ENCODE measurements around the gene ENDOD1. TPM values are rescaled to one million over a fixed set of nuclear protein-coding genes. Genes with fewer than 3 reads are reported as not detected.
"Not testable (repeated sequence)": the region's sequence is repeated elsewhere in the genome, so short reads cannot be mapped to it uniquely, and the experiment has no call there.

ENDOD1 gene
- total and polyA plus RNA-seq, 2 donors (not counting 1 experiment from before 2014, with no cell fraction given): 7.0 to 11.7 TPM

- Histone ChIP-seq H2AFZ (ENCODE audit: insufficient read depth, low read depth, low read length, poor library complexity, severe bottlenecking) (no peak overlapping the region), H3K4me2 (replicated peaks; ENCODE audit: low read depth, low read length, poor library complexity, severe bottlenecking) (no peak overlapping the region), H3K79me2 (ENCODE audit: control insufficient read depth, insufficient read depth, low read length) (no peaks in the 10 kb centered on the region), H3K27ac (ENCODE audit: low read length in 2 of 2) (no peak overlapping the region), H3K9me3 (ENCODE audit: control extremely low read depth in 1 of 3, control insufficient read depth in 2 of 3, insufficient read depth in 1 of 3, low read length in 2 of 3) (no peaks in the 10 kb centered on the region), H3K9ac (ENCODE audit: low read length) (no peak overlapping the region), H3K4me3 (ENCODE audit: control extremely low read depth in 1 of 5, extremely low read depth in 1 of 5, insufficient read depth in 1 of 5, low read depth in 2 of 5, low read length in 4 of 5) (no peak overlapping the region), H4K20me1 (ENCODE audit: control insufficient read depth, insufficient read depth, low read length, poor library complexity, severe bottlenecking) (no peaks in the 10 kb centered on the region), H3K4me1 (ENCODE audit: control insufficient read depth in 2 of 2, insufficient read depth in 2 of 2, low read length in 2 of 2) (no peaks in the 10 kb centered on the region), H3K36me3 (replicated peaks in 1 of 2; ENCODE audit: control extremely low read depth in 1 of 2, control insufficient read depth in 1 of 2, extremely low read depth in 1 of 2, insufficient read depth in 2 of 2, low read length in 1 of 2) (no peaks in the 10 kb centered on the region), H3K27me3 (replicated peaks in 1 of 4; ENCODE audit: control extremely low read depth in 1 of 4, control insufficient read depth in 3 of 4, insufficient read depth in 4 of 4, low read length in 3 of 4) (peaks cover 0 to 12% (median 8%) of the 10 kb centered on the region in 4 experiments)
- Mint-ChIP-seq H3K4me1 (no peaks in the 10 kb centered on the region), H3K27ac (no peak overlapping the region), H3K27me3 (peaks cover 53% of the 10 kb centered on the region), H3K9me3 (ENCODE audit: insufficient read depth) (no peaks in the 10 kb centered on the region), H3K4me3 (no peak overlapping the region)
- DNase-seq (no peak), ATAC-seq (ENCODE audit: low read depth) (no peak)
- TF ChIP-seq EZH2 (IDR thresholded peaks at IDR 0.05; ENCODE audit: borderline replicate concordance, insufficient read depth, low read depth, low read length, poor library complexity, severe bottlenecking) (no peak), CTCF (IDR thresholded peaks at IDR 0.05) (no peak)
- CTCF ChIA-PET: interaction anchor here (1.4 kb wide), 1 partner anchor 23 kb away, joined by 3 read pairs; no protein-coding TSS in a partner anchor
- POLR2A ChIA-PET: no interaction called here
- intact Hi-C loops (cut with micrococcal nuclease): no loop called here
- WGBS (ENCODE audit: insufficient coverage): 100% methylated on average over 2 of the region's 4 CpGs
Observed at GRCh38 chr11:95044010-95044409, 45.6 kb upstream of the ENDOD1 start.

DNA sequence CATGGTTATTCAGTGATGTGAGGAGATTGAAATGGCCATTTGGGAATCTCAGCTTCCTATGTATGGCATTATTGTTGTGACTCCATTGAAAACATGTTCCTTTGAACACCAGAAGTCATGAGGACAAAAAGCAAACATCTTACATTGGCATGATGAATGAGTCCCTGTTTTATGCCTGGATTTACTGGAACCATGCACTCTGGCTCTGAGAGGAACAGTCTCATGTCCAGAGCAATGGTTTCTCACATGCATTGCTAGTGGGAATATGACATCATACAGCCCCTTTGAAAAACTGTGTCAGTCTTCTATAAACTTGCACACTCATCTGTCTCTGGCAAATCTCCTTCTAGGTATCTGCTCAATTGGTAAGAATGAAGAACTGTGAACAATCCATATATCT, 43.8 kb upstream of the ENDOD1 start:
- Histone ChIP-seq H3K9ac (ENCODE audit: low read length) (no peak overlapping the region), H3K36me3 (replicated peaks in 1 of 2; ENCODE audit: control extremely low read depth in 1 of 2, control insufficient read depth in 1 of 2, extremely low read depth in 1 of 2, insufficient read depth in 2 of 2, low read length in 1 of 2) (no peaks in the 10 kb centered on the region), H2AFZ (ENCODE audit: insufficient read depth, low read depth, low read length, poor library complexity, severe bottlenecking) (no peak overlapping the region), H3K9me3 (ENCODE audit: control extremely low read depth in 1 of 3, control insufficient read depth in 2 of 3, insufficient read depth in 1 of 3, low read length in 2 of 3) (no peaks in the 10 kb centered on the region), H3K4me2 (replicated peaks; ENCODE audit: low read depth, low read length, poor library complexity, severe bottlenecking) (no peak overlapping the region), H4K20me1 (ENCODE audit: control insufficient read depth, insufficient read depth, low read length, poor library complexity, severe bottlenecking) (no peaks in the 10 kb centered on the region), H3K27me3 (replicated peaks in 1 of 4; ENCODE audit: control extremely low read depth in 1 of 4, control insufficient read depth in 3 of 4, insufficient read depth in 4 of 4, low read length in 3 of 4) (peaks cover 0 to 15% (median 7%) of the 10 kb centered on the region in 4 experiments), H3K79me2 (ENCODE audit: control insufficient read depth, insufficient read depth, low read length) (no peaks in the 10 kb centered on the region), H3K4me3 (ENCODE audit: control extremely low read depth in 1 of 5, extremely low read depth in 1 of 5, insufficient read depth in 1 of 5, low read depth in 2 of 5, low read length in 4 of 5) (no peak overlapping the region), H3K4me1 (ENCODE audit: control insufficient read depth in 2 of 2, insufficient read depth in 2 of 2, low read length in 2 of 2) (no peaks in the 10 kb centered on the region), H3K27ac (ENCODE audit: low read length in 2 of 2) (no peak overlapping the region)
- H3K27me3 Mint-ChIP-seq: peaks cover 53% of the 10 kb centered on the region
- ChIA-PET POLR2A (no interaction called here), CTCF (interaction anchor here (0.6 kb wide), 1 partner anchor 1465 kb away, joined by 3 read pairs; no protein-coding TSS in a partner anchor)
- H3K9me3 Mint-ChIP-seq (ENCODE audit: insufficient read depth): no peaks in the 10 kb centered on the region
- H3K4me3 Mint-ChIP-seq: no peak overlapping the region
- intact Hi-C loops (cut with micrococcal nuclease): no loop called here
- no peak overlapping the region for H3K27ac Mint-ChIP-seq
- H3K4me1 Mint-ChIP-seq: no peaks in the 10 kb centered on the region
- ATAC-seq (ENCODE audit: low read depth) (no peak), DNase-seq (no peak)
- TF ChIP-seq CTCF (IDR thresholded peaks at IDR 0.05) (no peak), EZH2 (IDR thresholded peaks at IDR 0.05; ENCODE audit: borderline replicate concordance, insufficient read depth, low read depth, low read length, poor library complexity, severe bottlenecking) (no peak)

DNA sequence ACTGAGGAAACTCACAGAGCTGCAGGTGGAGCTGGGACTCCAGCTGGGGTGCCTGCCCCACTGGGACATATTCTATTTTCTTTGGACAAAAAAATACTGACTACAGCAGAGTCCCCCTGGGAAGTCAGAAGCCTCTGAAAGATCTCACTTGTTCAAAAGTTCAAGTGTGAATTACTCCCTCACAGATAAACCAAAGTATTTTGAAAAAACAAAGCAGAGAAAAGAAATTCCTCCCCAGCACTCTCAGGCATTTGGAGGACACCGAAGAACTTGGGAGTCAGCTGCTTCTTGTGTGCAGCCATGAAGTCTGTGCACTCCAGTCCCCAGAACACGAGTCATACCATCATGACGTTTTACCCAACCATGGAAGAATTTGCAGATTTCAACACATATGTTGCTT, 40.5 kb upstream of the ENDOD1 start, which contains the start of gene KDM4F:
KDM4F (plus strand) TSS at position 301 of the 400 bp plus-strand sequence.
- intact Hi-C loops (cut with micrococcal nuclease); H3K27ac Mint-ChIP-seq; H3K4me1 ChIP-seq (ENCODE audit: control insufficient read depth in 2 of 2, insufficient read depth in 2 of 2, low read length in 2 of 2); H3K27me3 ChIP-seq (replicated peaks in 1 of 4; ENCODE audit: control extremely low read depth in 1 of 4, control insufficient read depth in 3 of 4, insufficient read depth in 4 of 4, low read length in 3 of 4); H2AFZ ChIP-seq (ENCODE audit: insufficient read depth, low read depth, low read length, poor library complexity, severe bottlenecking); ATAC-seq (ENCODE audit: low read depth); H3K4me1 Mint-ChIP-seq; H3K4me3 Mint-ChIP-seq; POLR2A ChIA-PET; CTCF ChIA-PET; DNase-seq; H4K20me1 ChIP-seq (ENCODE audit: control insufficient read depth, insufficient read depth, low read length, poor library complexity, severe bottlenecking); H3K9ac ChIP-seq (ENCODE audit: low read length); H3K4me3 ChIP-seq (ENCODE audit: control extremely low read depth in 1 of 5, extremely low read depth in 1 of 5, insufficient read depth in 1 of 5, low read depth in 2 of 5, low read length in 4 of 5); H3K9me3 ChIP-seq (ENCODE audit: control extremely low read depth in 1 of 3, control insufficient read depth in 2 of 3, insufficient read depth in 1 of 3, low read length in 2 of 3); H3K79me2 ChIP-seq (ENCODE audit: control insufficient read depth, insufficient read depth, low read length); H3K36me3 ChIP-seq (replicated peaks in 1 of 2; ENCODE audit: control extremely low read depth in 1 of 2, control insufficient read depth in 1 of 2, extremely low read depth in 1 of 2, insufficient read depth in 2 of 2, low read length in 1 of 2); H3K4me2 ChIP-seq (replicated peaks; ENCODE audit: low read depth, low read length, poor library complexity, severe bottlenecking); H3K9me3 Mint-ChIP-seq (ENCODE audit: insufficient read depth); H3K27ac ChIP-seq (ENCODE audit: low read length in 2 of 2): not testable (repeated sequence)
- H3K27me3 Mint-ChIP-seq: peaks cover 43% of the 10 kb centered on the region
- WGBS (ENCODE audit: insufficient coverage): no CpG with 5 or more reads among the region's 3 CpGs

Data from B cell (primary cell).